GM19463 (cell line): ENCODE data around the gene LGALS7B.
"Not testable (repeated sequence)": the region's sequence is repeated elsewhere in the genome, so short reads cannot be mapped to it uniquely, and the experiment has no call there.

Experiments used
- ATAC-seq: cut with Tn5 transposase; IDR thresholded peaks from one replicate; pipeline ENCODE4 v1.9.1; 2021; ENCODE audit warnings: mild to moderate bottlenecking, moderate library complexity; ENCODE audit not compliant: unreplicated experiment

Gene LGALS7B

GRCh38 chr19:38788478-38789243 is at the start of gene LGALS7B:
Gene LGALS7B, plus strand, starts transcription at chr19:38789200. Its CDS starts 27 bp downstream, at chr19:38789227.
- no peak for ATAC-seq

- no peak for ATAC-seq
Measured at GRCh38 chr19:38739440-38740256, 49.4 kb upstream of the LGALS7B start.

GRCh38 chr19:38740257-38740592 is 48.8 kb upstream of the LGALS7B start:
- ATAC-seq: no peak

DNA sequence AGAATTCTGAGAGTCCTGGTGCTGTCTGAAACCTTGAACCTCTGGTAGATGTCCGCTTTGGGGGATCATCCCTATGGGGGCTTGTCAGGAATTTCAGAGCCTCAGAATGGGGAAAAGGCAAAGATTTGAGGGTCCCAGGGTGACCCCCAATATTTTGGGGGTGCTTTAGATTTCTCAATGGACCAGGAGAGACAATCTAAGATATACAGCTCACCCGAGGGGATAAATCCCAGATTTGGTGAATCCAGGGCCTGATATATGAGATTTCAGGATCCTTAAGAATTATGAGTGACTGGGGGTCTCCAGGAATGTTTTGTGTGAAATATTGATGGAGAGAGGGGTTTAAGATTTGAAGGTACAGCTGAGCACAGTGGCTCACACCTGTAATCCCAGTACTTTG is 48.1 kb upstream of the LGALS7B start:
- no peak for ATAC-seq

DNA sequence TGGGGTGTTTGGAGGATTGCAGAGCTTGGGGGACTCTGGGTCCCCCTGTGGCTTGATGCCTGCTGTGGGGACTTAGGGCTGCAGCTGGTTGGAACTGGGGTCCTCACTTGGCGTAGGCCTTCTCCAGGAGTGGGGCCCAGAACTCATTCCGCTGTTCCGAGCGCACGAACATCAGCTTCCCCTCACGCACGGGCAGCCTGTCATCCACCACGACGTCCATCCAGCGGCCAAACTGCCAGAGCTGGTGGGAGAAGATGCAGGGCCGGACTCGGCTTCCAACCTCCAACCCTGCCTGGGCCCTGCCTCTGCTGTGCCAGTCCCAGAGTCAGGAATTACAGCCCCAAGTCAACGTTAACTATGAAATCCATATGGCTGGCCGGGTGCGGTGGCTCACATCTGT is 47.3 kb upstream of the LGALS7B start:
- ATAC-seq: no peak

DNA sequence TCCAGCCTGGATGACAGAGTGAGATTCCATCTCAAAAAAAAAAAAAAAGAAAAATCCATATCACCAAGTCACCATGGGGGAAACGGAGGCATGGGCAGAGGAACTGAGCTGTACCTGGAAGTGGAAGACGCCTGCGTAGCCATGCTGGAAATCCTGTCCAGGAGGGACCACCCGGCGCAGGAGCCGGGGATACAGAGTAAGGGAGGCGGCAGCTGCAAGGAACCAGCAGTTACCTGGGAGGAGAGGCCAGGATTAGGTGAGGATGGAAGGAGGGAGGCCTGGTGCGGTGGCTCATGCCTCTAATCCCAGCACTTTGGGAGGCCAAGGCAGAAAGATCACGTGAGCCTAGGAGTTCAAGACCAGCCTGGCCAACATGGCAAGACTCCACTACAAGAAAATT is 46.7 kb upstream of the LGALS7B start:
- ATAC-seq: no peak

DNA sequence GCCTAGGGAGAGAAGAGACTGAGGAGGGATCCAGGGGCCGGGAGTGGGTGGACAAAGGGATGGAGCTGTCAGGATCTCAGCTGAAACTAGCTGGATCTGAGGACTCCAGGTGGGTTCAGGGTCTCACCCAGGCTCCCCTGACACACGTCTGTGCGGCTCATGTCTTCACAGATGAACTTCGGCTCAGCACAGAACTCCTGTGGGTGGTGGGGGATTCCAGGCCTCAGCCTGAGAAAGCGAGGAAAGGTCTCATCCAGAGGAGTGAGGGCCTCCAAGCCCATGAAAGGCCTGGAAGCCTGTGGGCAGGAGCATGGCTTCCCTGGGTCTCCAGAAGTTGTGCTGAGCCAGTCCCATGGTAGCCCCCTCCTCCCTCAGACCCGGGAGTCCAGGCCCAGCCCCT is 46.1 kb upstream of the LGALS7B start:
- no peak for ATAC-seq

DNA sequence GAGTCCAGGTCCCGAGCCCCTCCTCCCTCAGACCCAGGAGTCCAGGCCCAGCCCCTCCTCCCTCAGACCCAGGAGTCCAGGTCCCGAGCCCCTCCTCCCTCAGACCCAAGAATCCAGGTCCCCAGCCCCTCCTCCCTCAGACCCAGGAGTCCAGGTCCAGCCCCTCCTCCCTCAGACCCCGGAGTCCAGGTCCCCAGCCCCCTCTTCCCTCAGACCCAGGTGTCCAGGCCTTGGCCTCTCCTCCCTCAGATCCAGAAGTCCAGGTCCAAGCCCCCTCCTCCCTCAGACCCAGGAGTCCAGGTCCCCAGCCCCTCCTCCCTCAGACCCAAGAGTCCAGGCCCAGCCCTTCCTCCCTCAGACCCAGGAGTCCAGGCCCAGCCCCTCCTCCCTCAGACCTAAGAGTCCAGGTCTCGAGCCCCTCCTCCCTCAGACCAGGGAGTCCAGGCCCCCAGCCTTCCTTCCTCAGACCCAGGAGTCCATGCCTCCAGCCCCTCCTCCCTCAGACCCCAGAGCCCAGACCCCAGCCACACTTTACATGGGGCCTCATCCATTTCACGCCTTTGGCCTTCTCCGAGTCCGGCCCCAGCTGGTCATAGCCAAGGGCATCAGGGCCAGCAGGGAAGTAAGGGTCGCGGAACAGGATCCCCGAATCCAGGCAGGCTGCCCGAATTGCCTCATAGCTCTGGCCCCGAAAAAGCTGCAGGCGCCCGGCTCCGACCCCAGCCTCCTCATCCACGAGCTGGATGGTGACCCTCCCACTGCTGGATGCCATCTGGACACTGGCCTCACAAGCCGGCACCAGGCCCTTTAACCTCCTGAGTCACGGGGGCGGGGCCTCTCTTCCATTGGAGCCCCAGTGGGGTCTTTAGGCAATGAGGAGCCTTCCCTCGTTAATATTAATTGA is 45.4 kb upstream of the LGALS7B start:
- ATAC-seq: no peak

DNA sequence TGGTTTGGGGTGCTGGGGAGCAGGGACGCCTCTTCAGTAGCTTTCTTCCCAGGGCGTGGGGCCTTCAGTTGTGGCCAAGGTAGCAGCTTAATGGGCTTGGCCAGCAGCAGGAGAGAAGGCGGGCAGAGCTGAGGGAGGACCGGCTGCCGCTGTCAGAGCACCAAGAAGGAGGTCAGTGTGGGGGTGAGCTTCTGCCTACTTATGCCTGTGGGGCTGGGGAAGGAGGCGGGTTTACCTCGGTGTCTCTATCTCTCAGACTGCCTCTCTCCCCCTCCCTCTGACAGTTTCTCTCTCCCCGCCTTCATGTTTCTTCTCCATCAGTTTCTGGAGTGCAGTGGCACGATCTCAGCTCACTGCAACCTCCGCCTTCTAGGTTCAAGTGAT is 44.7 kb upstream of the LGALS7B start, which contains the start of gene CAPN12:
Gene CAPN12, minus strand, starts transcription at position 177 of the 384 bp plus-strand sequence. CDS start 309 bp downstream, outside the sequence.
- ATAC-seq: no peak

DNA sequence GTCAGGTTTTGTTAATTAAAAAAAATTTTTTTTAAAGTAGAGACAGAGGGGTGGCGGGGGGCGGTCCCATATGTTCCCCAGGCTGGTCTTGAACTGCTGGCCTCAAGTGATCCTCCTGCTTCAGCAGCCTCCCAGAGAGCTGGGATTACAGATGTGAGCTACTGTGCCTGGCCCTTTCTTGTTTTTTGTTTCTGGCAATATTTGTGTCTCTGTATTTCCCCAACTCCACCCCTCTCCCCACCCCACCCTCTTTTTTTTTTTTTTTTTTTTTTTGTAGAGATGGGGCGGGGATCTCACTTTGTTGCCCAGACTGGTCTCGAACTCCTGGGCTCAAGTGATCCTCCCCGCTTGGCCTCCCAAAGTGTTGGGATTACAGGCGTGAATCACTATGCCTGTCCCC is 44.1 kb upstream of the LGALS7B start:
- ATAC-seq: no peak

- ATAC-seq: no peak
Measured at GRCh38 chr19:38745316-38745715, 43.7 kb upstream of the LGALS7B start.

GRCh38 chr19:38753783-38754182 is 35.2 kb upstream of the LGALS7B start:
- ATAC-seq: not testable (repeated sequence)

- not testable (repeated sequence) for ATAC-seq
Measured at GRCh38 chr19:38754196-38754595, 34.8 kb upstream of the LGALS7B start.

GRCh38 chr19:38759590-38760003 is 29.4 kb upstream of the LGALS7B start:
- ATAC-seq: no peak

DNA sequence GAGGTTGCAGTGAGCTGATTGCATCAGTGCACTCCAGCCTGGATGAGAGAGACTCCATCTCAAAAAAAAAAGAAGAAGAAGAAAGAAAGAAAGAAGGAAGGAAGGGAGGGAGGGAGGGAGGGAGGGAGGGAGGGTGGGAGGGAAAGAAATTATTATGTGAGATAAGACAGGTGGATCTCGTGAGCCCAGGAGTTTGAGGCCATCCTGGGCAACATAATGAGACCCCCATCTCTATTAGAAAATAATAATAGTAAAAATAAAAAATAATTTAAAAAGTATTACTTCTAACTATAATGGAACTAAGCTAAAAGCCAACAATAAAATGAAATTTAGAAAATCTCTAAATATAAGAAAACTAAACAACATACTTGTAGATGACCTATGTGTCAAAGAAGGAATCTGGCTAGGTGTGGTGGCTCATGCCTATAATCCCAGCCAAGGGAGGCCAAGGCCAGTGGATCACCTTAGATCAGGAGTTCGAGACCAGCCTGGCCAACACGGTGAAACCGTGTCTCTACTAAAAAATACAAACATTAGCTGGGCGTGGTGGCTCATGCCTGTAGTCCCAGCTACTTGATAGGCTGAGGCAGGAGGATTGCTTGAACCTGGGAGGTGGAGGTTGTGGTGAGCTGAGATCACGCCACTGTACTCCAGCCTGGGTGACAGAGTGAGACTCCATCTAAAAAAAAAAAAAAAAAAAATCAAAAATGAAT is 28.0 kb upstream of the LGALS7B start:
- not testable (repeated sequence) for ATAC-seq

DNA sequence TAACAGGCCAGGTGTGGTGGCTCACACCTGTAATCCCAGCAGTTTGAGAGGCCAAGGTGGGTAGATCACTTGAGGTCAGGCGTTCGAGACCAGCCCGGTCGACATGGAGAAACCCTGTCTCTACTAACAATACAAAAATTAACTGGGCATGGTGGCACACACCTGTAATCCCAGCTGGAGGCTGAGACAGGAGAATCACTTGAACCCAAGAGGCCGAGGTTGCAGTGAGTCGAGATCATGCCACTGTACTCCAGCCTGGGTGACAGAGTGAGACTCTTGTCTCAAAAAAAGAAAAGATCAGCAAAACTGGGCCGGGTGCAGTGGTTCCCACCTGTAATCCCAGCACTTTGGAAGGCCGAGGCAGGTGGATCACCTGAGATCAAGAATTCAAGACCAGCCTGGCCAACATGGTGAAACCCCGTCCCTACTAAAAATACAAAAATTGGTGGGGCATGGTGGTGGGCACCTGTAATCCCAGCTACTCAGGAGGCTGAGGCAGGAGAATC is 27.1 kb upstream of the LGALS7B start:
- not testable (repeated sequence) for ATAC-seq

DNA sequence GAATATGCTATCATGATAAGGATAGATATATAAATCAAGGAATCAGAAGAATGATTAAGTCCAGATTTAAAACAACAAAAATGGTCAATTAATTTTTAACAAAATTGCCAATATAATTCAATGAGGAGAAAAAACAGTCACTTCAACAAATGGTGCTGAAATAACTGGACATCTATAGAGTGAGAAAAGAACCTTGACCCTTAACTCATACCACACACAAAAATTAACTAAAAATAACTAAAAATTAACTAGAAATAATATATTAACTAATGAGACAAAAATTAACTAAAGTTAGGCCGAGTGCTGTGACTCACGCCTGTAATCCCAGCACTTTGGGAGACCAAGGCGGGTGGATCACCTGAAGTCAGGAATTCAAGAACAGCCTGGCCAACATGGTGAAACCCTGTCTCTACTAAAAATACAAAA is 25.2 kb upstream of the LGALS7B start:
- ATAC-seq: no peak

GRCh38 chr19:38765214-38765613 is 23.8 kb upstream of the LGALS7B start:
- no peak for ATAC-seq

DNA sequence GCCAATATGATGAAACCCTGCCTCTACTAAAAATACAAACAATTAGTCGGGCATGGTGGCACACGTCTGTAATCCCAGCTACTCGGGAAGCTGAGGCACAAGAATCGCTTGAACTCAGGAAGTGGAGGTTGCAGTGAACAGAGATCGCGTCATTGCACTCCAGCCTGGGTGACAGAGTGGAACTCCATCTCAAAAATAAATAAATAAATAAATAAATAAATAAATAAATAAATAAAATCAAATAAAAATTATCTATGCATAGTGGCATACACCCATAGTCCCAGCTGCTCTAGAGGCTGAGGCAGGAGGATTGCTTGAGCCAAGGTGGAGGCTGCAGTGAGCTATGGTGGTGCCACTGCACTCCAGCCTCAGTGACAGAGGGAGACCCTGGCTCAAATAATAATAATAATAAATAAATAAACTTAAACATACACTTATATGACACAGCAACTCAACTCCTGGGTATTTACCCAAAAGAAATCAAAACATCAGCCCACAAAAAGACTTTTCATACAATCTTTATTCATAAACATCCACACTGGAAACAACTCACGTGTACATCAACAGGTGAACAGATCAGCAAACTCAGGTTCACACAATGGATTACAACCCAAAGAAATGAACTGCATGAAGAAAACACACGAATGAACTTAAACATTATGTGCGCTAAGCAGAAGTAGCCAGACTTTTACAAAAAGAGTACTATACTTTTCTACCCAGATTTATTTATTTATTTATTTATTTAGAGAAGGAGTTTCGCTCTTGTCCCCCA is 22.5 kb upstream of the LGALS7B start:
- ATAC-seq: no peak
